Activated CD8-positive, alpha-beta memory T cell treated with anti-CD3 and anti-CD28 coated beads for 1 hour (primary cell): ENCODE measurements around the gene GAB2.

Source experiments
- DNase-seq, 2 donors: peaks; one replicate each; pipeline ENCODE4 v3.0.0-alpha.2; 2020; ENCODE audit warnings: low read depth in 1 of 2; ENCODE audit errors: extremely low read depth in 1 of 2

The GAB2 gene

DNA sequence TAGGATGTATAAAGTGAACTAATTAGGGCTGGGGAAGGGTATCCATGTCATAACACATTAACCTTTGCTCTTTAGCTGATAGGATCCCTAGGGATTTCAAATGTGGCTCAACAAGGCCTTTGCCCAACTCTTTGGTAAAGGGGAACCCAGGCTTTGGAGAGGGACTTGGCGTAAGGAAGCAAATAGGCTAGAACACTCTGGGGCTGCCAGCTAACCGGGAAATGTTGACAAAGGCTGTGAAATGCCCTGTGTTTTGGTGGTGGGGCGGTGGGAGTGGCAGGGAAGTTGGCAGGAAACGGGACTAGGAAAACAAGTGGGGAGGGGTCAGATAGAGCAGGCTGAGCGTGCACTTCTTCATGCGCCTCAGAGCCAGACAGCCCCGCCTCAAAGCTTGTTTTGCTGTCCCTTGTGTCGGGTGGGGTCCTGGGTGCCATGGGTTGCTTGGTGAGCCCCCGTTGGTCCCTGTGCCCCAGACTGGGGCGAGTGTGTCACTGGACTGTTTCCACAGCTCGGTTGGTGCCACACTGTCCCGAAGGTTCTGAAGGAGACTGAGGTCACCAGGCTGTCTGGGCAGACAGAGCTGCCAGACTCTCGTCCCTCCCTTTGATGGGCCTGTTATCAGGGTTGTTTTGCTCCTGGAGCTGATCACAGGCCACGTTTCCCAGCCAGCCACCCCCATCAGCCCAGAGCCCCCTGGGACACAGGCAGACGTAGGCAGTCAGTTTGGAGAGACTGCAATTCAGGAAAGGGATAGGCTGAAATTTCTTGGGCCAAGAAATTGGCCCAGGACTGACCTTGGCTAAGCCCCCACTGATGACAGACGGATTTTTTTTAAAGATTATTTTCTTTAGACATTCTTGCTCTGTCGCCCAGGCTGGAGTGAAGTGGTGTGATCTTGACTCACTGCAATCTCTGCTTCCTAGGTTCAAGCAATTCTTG is 248.8 kb downstream of the GAB2 start:
- DNase-seq: no peak

DNA sequence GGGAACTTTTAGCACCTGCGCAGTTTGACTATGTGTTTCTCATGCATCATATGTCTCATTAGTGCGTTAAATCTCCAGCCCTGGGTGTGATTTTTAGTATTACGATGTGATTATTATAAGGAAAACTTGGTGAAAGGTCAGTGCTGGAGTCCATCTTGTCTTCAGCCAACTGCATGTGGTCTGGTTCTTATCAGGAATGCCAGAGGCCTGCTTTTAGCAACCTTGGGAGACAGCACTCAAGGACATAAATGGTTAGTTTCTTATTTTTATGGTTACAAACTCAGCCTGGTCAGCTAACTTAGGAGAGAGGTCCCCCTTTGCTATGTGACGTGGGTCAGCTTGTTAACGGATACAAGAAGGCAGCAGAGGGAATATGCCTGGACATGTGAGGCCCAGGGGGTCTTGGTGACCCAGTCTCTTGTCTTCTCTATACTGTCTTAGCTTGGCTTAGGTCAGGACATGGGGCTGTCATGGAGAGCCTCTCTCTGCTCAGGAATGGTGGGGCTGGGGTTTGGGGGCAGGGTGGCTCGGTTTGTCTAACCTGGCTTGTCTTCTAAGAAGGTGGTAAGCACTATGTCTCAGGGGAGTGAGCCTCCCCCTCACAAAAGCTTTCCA is 250.7 kb downstream of the GAB2 start:
- no peak for DNase-seq
